HepG2 (cell line): ENCODE results near the gene MAPK1. TPM values are rescaled to one million over a fixed set of nuclear protein-coding genes. Genes with fewer than 3 reads are reported as not detected.
A peak's percentile ranks its signal among the peaks of the same experiment; 100 is the strongest.

Experiments used
- FLYWCH1 ChIP-seq: sonication (generic); formaldehyde crosslinking; IDR thresholded peaks from 2 replicates; pipeline ENCODE4 v1.8.1; 2023; ENCODE audit warnings: mild to moderate bottlenecking, missing genetic modification reagents
- HDAC6 ChIP-seq: fragments of 200-600 bp; sonication (generic); IDR thresholded peaks from 2 replicates; pipeline ENCODE4 v1.7.0; 2017; ENCODE audit warnings: mild to moderate bottlenecking, antibody characterized with exemption, low read length, low read depth
- HNRNPLL ChIP-seq: fragments of 200-400 bp; formaldehyde crosslinking; IDR thresholded peaks from 2 replicates; pipeline ENCODE4 v1.6.1; 2017; ENCODE audit warnings: mild to moderate bottlenecking, low read depth, low read length; ENCODE audit not compliant: poor library complexity, severe bottlenecking
- IKZF4 ChIP-seq: sonication (generic); formaldehyde crosslinking; IDR thresholded peaks from 2 replicates; pipeline ENCODE4 v1.5.1; 2020; ENCODE audit warnings: borderline replicate concordance, mild to moderate bottlenecking, low read depth, missing genetic modification reagents; ENCODE audit errors: not compliant biosample characterization
- MED13 ChIP-seq: sonication (generic); formaldehyde crosslinking; IDR thresholded peaks from 2 replicates; pipeline ENCODE4 v1.5.0; 2020; ENCODE audit warnings: missing genetic modification reagents
- SNAPC2 ChIP-seq: sonication (generic); formaldehyde crosslinking; IDR thresholded peaks from 2 replicates; pipeline ENCODE4 v1.8.1; 2022; ENCODE audit warnings: mild to moderate bottlenecking, missing genetic modification reagents
- TOE1 ChIP-seq: sonication (generic); formaldehyde crosslinking; IDR thresholded peaks from 2 replicates; pipeline ENCODE4 v1.4.0; 2020; ENCODE audit warnings: mild to moderate bottlenecking, missing genetic modification reagents
- YEATS4 ChIP-seq: sonication (generic); formaldehyde crosslinking; IDR thresholded peaks from 2 replicates; pipeline ENCODE4 v1.4.0; 2020; ENCODE audit warnings: missing genetic modification reagents, borderline replicate concordance
- YY1 ChIP-seq: IDR thresholded peaks from 2 replicates; pipeline ENCODE4 v1.6.1; 2011; ENCODE audit warnings: low read length, low read depth, moderate library complexity, mild to moderate bottlenecking; ENCODE audit not compliant: insufficient read depth, insufficient replicate concordance
- ZNF33B ChIP-seq: sonication (generic); formaldehyde crosslinking; IDR thresholded peaks from 2 replicates; pipeline ENCODE4 v1.5.1; 2020; ENCODE audit warnings: mild to moderate bottlenecking, missing genetic modification reagents
- ZNF672 ChIP-seq: sonication (generic); formaldehyde crosslinking; IDR thresholded peaks from 2 replicates; pipeline ENCODE4 v1.8.1; 2022; ENCODE audit warnings: missing genetic modification reagents
- polyA plus RNA-seq, 8 experiments: library from polyadenylated mRNA; depleted of rRNA in 3 of 8; stranded (reverse) in 7 of 8; unstranded in 1 of 8; fragments of >200 nt; fragmentation: Illumina TruSeq in 4 of 8; extraction: Trizol in 4 of 8; gene quantifications; 2 replicates each; pipeline versions ENCODE4 v1.2.1 to v1.2.3, GENCODE V29; 2011 to 2016; ENCODE audit warnings: low read depth in 4 of 8, missing spikeins in 1 of 8, mixed read lengths in 1 of 8; ENCODE audit not compliant: insufficient read depth in 1 of 8
- total RNA-seq, 5 experiments: library from RNA; depleted of rRNA; stranded (reverse); fragments of >200 nt; fragmentation: Illumina TruSeq; extraction: Trizol; gene quantifications; 2 replicates each; pipeline ENCODE4 v1.2.3, GENCODE V29; 2016; ENCODE audit warnings: low read depth in 1 of 5
- TF ChIP-seq, protein P1 (sequence below): sonication (generic); formaldehyde crosslinking; IDR thresholded peaks from 2 replicates; pipeline ENCODE4 v1.9.0; 2021; ENCODE audit warnings: missing genetic modification reagents, mild to moderate bottlenecking, borderline replicate concordance
- TF ChIP-seq, protein P2 (sequence below): IDR thresholded peaks from 2 replicates; pipeline ENCODE4 v1.6.1; 2016; ENCODE audit warnings: missing biosample characterization, missing genetic modification reagents, low read depth
- TF ChIP-seq, protein P3 (sequence below): sonication (generic); formaldehyde crosslinking; IDR thresholded peaks from 2 replicates; pipeline ENCODE4 v1.4.0; 2020; ENCODE audit warnings: low read depth, missing genetic modification reagents

The MAPK1 gene
- total and polyA plus RNA-seq, 2 of the 13 experiments (the other 11 are each of a cell fraction or from before 2014, with no cell fraction given), result 107 to 114 TPM

DNA sequence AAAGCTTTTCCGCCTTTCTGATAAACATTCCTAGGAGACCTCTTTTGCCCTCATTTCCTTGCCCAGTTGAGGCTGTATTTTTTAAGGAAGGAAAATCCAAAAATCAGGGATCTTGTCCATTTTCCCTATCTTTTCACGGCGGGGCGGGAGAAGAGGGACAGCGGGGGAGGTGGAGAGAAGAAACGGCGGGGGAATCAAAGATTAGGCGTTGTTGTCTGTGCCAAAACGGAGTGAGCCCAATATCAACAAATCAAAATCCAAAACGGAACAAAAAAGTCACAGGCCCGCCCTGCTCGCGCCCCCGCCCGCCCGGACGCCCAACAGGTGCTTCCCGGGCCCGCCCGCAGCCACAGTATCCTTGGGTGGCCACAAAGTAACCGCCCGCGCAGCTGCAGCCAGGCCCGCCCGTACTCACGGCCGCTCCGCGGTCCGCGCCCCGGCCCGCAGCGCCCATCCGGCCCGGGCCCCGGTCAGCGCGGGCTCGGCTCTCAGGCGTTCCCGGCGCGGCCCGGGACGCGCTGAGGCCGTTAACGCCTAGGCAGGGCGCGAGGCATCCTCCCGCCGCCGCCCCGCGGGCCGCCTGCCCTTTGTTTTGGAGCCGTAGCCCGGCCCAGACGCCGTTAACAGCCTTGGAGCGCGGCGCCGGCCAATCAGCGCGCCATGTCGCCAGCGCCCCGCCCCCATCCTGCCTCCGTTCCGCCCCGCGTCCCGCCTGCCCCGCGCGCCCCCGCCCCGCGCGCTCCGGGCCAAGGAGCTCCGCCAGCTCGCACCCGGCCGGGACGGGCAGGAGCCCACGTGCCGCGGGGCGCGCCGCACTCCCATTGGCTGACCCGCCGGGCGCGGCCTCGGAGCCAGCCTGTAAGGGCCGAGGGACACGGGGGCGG is 132.0 kb downstream of the MAPK1 start, which contains the start of gene YPEL1 (continued):
- TF ChIP-seq IKZF4 (CRISPR knock-in tag), result no peak
- TF ChIP-seq, protein P1, sequence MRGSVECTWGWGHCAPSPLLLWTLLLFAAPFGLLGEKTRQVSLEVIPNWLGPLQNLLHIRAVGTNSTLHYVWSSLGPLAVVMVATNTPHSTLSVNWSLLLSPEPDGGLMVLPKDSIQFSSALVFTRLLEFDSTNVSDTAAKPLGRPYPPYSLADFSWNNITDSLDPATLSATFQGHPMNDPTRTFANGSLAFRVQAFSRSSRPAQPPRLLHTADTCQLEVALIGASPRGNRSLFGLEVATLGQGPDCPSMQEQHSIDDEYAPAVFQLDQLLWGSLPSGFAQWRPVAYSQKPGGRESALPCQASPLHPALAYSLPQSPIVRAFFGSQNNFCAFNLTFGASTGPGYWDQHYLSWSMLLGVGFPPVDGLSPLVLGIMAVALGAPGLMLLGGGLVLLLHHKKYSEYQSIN (CRISPR knock-in tag), result no peak
- no peak for TF ChIP-seq FLYWCH1 (CRISPR knock-in tag)
- TF ChIP-seq SNAPC2 (CRISPR knock-in tag), result no peak
- TF ChIP-seq HNRNPLL, result peak; percentile 18
- TF ChIP-seq ZNF33B (CRISPR knock-in tag), result 0 out of 2 replicates have a peak, but pooled peaks have one; percentile 31
- TF ChIP-seq MED13, result peak; percentile 47; the same call in 1 of the 2 replicates
- peak; percentile 41; the same call in 1 of the 2 replicates for TF ChIP-seq YEATS4
- no peak for TF ChIP-seq YY1
- TF ChIP-seq, protein P2, sequence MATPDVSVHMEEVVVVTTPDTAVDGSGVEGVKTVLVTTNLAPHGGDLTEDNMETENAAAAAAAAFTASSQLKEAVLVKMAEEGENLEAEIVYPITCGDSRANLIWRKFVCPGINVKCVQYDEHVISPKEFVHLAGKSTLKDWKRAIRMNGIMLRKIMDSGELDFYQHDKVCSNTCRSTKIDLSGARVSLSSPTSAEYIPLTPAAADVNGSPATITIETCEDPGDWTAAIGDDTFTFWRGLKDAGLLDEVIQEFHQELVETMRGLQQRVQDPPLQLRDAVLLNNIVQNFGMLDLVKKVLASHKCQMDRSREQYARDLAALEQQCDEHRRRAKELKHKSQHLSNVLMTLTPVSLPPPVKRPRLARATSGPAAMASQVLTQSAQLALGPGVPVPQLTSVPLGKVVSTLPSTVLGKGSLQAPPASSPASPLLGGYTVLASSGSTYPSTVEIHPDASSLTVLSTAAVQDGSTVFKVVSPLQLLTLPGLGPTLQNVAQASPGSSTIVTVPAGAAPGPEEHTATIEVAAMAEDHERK, result no peak
- TF ChIP-seq, protein P3, sequence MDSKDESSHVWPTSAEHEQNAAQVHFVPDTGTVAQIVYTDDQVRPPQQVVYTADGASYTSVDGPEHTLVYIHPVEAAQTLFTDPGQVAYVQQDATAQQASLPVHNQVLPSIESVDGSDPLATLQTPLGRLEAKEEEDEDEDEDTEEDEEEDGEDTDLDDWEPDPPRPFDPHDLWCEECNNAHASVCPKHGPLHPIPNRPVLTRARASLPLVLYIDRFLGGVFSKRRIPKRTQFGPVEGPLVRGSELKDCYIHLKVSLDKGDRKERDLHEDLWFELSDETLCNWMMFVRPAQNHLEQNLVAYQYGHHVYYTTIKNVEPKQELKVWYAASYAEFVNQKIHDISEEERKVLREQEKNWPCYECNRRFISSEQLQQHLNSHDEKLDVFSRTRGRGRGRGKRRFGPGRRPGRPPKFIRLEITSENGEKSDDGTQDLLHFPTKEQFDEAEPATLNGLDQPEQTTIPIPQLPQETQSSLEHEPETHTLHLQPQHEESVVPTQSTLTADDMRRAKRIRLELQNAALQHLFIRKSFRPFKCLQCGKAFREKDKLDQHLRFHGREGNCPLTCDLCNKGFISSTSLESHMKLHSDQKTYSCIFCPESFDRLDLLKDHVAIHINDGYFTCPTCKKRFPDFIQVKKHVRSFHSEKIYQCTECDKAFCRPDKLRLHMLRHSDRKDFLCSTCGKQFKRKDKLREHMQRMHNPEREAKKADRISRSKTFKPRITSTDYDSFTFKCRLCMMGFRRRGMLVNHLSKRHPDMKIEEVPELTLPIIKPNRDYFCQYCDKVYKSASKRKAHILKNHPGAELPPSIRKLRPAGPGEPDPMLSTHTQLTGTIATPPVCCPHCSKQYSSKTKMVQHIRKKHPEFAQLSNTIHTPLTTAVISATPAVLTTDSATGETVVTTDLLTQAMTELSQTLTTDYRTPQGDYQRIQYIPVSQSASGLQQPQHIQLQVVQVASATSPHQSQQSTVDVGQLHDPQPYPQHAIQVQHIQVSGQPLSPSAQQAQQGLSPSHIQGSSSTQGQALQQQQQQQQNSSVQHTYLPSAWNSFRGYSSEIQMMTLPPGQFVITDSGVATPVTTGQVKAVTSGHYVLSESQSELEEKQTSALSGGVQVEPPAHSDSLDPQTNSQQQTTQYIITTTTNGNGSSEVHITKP (CRISPR knock-in tag), result no peak
- no peak; the same call in 1 of the 2 replicates for TF ChIP-seq TOE1
- TF ChIP-seq ZNF672 (CRISPR knock-in tag), result peak; percentile 95
- no peak for TF ChIP-seq HDAC6
